CD4-positive, alpha-beta T cell treated with Interleukin-17A for 4 hours (primary cell): Measurements from ENCODE around the gene UPP2.

Experiments
- DNase-seq: peaks from one replicate; pipeline ENCODE4 v3.0.0-alpha.2; 2020; ENCODE audit warnings: mixed read lengths

UPP2 gene

DNA sequence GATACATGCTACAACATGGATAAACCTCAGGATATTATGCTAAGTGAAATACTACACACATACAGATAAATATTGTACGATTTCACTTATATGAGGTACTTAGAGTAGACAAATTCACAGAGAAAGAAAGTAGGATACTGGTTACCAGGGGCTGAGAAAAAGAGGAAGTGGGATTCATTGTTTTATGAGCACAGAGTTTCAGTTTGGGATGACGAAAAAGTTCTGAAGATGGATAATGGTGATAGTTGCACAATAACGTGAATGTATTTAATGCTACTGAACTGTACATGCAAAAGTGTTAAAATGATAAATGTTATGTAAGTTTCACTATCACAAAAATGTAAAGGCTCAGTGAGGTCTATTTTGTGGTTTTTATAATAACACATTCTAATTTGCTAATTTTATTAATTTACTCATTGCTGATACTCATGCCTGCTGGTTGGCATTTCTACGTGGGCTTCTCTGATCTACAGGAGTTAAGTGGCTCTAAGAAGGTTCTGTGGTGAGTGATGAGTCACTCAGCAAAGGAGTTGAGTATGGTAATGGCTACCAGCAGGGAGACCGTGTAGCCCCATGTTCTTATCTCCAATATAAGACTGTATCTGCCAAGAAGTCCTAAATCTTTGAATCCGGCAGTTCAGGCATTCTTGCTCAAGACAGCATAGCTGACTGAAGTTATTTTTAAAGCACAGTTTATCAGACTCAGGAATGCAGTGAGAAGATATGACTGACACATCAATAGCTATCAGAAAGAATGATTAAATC is 41.1 kb downstream of the UPP2 start:
- no peak for DNase-seq

DNA sequence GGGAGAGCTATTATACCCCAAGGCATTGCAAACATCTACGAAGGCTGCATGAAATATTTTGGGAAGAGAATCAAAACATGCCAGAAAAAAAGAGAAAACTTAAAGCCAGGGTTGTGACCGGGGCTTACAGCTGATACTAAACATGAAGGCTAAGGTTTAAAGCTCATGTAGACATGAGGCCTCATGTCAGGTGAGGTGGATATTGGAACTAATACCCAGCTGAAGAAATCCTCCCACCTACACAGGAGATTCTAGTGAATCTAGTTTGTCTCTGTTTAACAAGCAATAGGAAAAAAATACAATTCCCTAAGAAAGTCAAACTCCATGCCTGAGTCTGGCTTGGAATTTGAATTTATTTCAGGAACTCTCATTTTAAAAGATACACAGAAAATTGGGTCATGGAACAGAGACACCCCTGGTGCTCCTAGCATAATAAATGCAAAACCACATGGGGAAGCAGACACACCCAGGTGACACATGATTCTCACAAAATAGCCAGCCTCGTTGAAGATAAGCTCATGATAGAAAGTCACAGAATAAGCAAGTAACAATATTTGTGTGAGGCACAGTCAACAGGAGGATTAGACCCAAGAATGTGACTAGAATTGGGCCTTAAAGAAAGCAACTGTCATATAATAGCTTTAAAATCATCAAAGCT is 42.2 kb downstream of the UPP2 start:
- DNase-seq, result no peak

DNA sequence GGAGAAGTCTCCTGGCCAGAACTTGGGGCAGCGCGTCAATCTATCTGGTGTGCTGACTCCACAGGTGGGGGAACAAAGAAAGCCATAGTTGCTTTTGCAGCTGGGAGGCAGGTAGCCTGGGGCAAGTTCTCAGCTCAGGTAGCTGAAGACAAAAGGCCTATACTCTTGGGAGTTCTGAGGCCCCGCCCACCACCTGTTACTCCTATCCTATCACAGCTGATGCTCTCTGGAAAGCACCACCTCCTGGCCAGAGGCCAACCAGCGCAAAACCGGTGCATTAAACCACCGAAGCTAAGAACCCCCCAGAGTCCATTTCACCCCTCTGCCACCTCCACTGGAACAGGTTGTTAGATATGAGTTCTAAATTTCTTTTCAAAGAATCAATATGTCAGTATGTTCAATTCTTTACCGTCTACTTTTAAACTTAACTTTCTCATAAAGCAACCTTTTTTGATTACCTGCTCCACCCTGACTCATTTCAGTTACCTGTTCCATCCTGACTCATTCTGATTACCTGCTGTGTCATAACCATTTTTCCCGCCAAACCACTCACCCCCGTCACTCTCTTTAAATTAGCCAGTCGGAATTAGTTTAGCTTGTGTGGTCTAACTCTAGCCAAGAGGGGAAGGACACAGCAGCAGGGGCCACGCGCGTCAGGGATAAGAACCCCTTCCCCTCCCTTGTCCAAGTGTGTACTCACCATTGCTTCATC is 43.4 kb downstream of the UPP2 start:
- no peak for DNase-seq

DNA sequence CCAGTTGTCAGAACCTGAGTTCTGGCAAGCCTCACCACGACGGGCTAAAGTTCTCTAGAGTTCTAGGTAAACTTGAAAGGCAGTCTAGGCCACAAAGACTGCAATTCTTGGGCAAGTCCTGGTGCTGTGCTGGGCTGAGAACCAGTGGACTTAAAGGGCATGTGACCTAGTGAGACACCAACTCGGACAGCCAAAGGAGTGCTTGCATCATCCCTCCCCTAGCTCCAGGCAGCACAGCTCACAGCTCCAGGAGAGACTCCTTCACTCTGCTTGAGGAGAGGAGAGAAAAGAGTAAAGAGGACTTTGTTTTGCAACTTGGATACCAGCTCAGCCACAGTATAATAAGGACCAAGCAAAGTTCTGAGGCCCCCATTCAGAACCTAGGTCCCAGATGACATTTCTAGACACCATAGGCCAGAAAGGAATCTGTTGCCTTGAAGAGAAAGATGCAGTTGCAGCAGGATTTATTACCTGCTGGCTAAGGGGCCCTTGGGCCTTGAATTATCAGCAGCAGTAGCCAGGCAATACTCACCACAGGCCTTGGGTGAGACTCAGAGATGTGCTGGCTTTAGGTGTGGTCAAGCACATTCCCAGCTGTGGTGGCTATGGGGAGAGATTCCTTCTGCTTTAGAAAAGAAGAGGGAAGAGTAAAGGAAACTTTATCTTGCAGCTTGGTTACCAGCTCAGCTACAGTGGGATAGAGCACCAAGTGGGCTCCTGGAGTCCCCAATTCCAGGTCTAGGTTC is 51.8 kb downstream of the UPP2 start:
- no peak for DNase-seq

DNA sequence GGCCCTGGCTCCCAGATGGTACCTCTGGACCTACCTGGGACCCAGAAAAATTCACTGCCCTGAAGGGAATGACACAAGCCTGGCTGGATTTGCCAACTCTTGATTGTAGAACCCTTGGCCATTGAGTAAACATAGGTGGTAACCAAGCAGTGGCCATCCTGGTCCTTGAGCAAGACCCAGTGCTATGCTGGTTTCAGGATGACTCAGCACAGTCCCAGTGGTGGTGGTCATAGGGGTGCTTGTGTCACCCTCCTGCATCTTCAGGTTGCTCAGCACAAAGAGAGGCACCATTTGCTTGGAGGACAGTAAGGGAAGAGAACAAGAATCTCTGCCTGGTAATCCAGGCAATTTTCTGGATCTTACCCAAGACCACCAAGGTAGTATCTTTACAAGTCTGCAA is 52.9 kb downstream of the UPP2 start:
- no peak for DNase-seq

DNA sequence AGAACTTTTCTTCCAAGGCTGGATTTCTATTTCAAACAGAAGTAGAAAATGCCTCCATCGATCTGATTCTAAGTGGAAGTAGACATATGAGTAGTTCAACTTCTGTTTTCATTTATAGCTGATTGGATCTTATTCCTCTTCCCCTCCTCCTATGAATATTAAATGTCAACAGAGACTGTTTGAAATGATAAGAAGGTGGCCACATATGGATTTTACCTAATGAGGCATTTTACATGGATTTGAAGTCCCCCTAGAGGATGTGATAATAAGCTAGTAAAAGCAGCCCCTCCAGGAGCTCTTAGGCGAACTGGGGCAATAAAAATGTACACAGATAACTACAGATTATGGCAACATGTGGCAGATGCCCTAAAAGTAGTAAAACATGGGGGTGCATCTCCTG is 71.0 kb downstream of the UPP2 start:
- DNase-seq, result no peak

DNA sequence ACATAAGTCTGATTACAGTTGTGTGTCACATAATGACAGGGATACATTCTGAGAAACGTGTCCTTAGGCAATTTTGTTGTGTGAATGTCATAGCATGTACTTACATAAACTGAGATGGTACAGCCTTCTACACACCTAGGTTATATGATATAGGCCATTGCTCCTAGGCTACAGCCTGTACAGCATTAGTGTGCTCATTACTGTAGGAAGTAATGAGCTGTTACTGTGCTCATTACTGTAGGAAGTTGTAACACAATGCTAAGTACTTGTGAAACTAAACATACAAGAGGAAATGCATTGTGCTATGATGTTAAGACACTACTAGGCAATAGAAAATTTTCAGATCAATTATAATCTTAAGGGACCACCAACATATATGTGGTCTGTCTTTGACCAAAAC is 72.8 kb downstream of the UPP2 start:
- DNase-seq, result no peak

DNA sequence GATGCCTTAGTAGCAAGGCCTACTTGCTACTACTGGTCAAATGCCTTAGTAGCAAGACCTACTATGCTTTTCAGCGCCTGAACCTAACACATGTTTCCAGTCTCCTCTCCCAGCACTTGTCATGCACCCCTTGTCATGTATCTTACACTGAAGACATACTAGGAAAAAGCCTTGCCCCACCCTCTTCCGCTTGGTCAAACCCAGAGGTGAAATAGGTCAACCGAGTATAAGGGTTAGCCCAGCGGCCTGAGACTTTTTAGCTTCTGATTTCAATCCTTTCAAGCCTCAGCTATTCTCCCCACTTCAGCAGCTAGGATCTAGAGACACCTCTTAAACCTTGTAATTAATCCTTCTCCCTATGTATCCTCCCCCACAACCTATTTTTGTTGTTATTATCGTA is 73.3 kb downstream of the UPP2 start:
- no peak for DNase-seq

DNA sequence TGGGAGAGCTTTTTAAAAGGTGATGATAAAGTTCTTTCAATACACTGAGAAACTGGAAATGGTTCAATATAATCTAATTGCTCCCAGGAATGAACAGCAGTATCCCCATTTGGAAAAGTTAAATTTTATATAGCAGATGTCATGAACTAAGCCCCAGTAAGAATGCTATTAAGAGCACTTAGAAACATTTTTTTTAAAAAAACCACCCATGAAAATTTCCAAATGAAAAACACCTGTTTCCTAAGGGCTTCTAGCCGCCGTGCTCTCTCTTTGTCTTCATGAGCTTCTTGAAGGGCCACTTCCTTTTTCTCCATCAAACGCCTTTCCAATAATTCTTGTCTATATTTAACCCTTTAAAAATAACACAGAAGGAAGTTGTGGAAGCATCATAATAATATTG is 77.0 kb downstream of the UPP2 start:
- DNase-seq, result no peak

DNA sequence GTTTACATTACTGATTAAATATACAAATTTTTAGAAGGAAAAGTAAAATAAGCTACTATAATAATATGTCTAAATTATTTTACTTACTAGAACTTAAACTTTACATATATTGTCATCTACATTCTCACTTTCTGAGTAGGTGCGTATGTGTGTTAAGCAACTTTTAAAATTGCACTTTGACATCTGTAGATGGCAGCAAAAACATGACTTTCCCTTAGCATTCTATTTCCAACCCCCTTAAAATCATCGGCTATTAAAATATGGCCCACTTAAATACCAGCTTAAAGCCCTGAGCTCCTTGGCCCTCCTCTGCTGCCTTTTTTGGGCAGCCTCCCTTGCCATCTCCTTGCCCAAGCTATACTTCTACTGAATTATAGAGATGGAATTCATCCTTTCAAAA is 78.0 kb downstream of the UPP2 start:
- no peak for DNase-seq

DNA sequence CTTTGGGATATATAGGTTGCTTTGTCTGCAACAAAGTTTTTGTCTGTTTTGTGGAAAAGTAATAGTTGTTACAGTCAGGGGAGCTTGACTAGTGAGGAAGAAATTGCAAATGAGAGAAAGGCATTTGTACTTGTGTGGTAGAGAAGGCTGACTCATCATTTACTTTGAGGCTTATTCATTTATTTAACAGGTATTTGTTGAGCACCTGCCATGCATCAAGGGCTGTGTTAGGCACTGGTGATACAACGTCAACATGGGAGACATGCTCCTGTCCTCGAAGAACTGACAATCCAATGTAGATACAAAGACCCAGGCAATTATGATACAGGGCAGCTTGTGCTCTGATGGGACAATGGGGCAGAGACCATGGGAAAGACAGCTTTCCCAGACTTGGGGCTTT is 79.5 kb downstream of the UPP2 start:
- no peak for DNase-seq

DNA sequence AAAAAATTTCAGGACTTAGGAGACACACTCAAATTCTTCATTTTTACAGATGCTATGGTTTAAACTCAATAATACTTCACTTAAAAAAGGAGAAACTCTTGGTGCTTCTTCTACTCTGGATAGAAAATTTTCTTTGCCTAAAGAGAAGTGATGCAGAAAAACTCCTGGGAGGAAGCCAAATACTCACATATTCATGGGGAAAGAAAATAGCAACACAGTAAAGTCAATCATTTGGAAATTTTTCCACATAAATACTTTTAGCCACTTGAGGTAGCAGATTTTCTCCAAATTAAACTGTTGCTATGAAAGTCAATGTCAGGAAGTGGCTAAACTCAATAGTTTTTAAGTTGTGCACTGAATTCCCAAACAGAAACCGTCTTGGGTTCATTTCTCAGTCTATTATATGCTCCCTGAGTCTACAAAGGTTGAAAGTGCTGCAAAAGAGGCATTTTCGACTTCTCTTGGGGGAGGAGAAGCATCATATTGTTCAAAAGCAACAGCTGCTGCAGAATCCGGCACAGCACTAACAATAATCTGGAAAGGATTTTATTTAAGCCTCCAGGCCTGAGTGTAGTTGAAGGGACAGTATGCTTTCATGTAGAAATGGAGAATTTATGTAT is 81.1 kb downstream of the UPP2 start:
- DNase-seq, result no peak

DNA sequence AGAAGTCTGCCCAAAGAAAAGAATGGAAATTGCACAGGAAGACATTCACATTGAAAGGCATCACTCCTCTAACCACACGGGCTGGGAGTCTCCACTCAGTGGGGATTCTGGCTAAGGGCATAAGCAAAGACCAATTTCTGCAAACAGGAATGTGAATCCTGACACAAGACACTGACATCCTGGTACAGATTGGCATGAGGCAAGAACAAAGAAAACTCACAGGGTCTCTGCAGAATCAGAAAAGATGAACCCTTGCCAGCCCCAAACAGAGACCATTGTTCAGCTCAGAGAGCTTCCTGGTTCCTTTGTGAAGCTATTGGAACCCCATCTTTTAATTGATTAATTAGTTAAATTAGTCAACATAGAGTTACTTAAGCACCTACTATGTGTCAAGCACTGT is 82.3 kb downstream of the UPP2 start:
- no peak for DNase-seq

DNA sequence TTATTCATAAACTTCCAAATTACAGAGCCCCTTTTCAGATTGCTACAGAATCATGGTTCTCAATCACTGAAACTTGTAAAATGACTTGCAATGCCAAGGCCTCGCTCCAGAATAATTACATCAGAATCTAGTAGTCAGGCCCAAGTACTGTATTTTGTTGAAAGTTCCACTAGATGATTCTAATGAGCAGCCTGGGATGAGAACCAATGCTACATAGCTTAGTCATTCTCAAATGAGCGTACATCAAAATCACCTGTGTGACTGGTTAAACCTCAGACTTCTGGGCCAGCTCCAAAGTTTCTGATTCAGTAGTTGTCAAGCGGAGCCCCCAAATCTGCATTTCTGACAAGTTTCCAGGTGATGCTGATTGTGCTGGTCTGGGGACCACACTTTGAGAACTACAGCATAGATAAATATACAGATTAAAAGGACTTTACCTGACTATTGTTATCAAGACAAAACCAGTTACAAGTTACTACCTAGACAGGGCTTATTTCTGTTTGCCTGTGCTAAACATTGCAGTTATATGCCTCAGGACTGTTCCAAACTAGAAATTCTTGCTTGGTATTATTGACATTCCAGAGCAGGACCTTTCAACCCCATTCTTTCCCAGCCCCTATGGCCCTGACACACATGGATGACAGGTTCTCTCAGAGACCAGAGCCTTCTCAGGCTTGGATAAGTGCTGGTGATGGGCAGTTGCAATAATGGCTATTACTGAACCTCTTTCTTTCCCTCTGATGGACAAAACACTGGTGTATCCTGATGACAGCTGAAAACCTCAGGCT is 83.1 kb downstream of the UPP2 start:
- DNase-seq, result no peak
